Heart left ventricle (tissue), 16 donors: ENCODE data around the gene SRBD1. TPM values are rescaled to one million over a fixed set of nuclear protein-coding genes. Genes with fewer than 3 reads are reported as not detected.

ENCODE experiments used
- ATAC-seq, 4 donors: fragments of 200-7000 bp; cut with Tn5 transposase; one replicate each; pipeline ENCODE4 v1.9.1; 2020 to 2022; ENCODE audit warnings: moderate library complexity in 4 of 4, mild to moderate bottlenecking in 3 of 4, moderate number of reproducible peaks in 1 of 4
- DNase-seq, 5 donors: peaks; one replicate each; pipeline ENCODE4 v3.0.0-alpha.2; 2020
- H3K27ac ChIP-seq, 12 donors: fragments of 200-600 bp; sonication (generic) in 4 of 12; one replicate each; pipeline versions ENCODE4 v1.5.0 to v1.8.0; 2016 to 2022; ENCODE audit warnings: mild to moderate bottlenecking in 2 of 12
- H3K27me3 ChIP-seq, 9 donors: fragments of 200-600 bp; sonication (generic) in 2 of 9; one replicate each; pipeline versions ENCODE4 v1.5.1 to v1.8.0; 2016 to 2022; ENCODE audit warnings: mild to moderate bottlenecking in 3 of 9
- H3K36me3 ChIP-seq, 9 donors: fragments of 200-600 bp; sonication (generic) in 2 of 9; one replicate each; pipeline versions ENCODE4 v1.5.0 to v1.8.0; 2018 to 2022; ENCODE audit warnings: mild to moderate bottlenecking in 2 of 9
- H3K4me1 ChIP-seq, 12 donors: fragments of 200-600 bp; sonication (generic) in 4 of 12; one replicate each; pipeline versions ENCODE4 v1.5.0 to v1.8.0; 2016 to 2022; ENCODE audit warnings: mild to moderate bottlenecking in 3 of 12
- H3K4me3 ChIP-seq, 12 donors: fragments of 200-600 bp; sonication (generic) in 4 of 12; one replicate each; pipeline versions ENCODE4 v1.5.0 to v1.8.0; 2017 to 2022; ENCODE audit warnings: mild to moderate bottlenecking in 9 of 12, moderate library complexity in 4 of 12
- H3K9me3 ChIP-seq, 12 donors: fragments of 200-600 bp; sonication (generic) in 4 of 12; one replicate each; pipeline versions ENCODE4 v1.5.0 to v1.8.0; 2016 to 2022; ENCODE audit warnings: mild to moderate bottlenecking in 1 of 12
- POLR2A ChIP-seq, 2 donors: fragments of 450-650 bp; IDR thresholded peaks; one replicate each; pipeline ENCODE4 v1.6.1; 2017; ENCODE audit warnings: antibody characterized with exemption in 2 of 2, mild to moderate bottlenecking in 2 of 2, moderate library complexity in 2 of 2
- WGBS, 4 donors: extraction: QIAGEN DNeasy Blood & Tissue Kit in 2 of 4; methylation state at CpG; one replicate each; pipeline versions ENCODE4 v1.1.5 to v1.1.7; 2013 to 2018; 5-methylcytosine and 5-hydroxymethylcytosine counted together
- intact Hi-C, 10 donors: fragments of 100-400 bp; cut with DNase I; formaldehyde crosslinking; loops; one replicate each; pipeline versions ENCODE4 v1.11.1 to v1.14.2; 2022
- polyA plus RNA-seq, 2 donors: library from polyadenylated mRNA; stranded (reverse); fragments of 200-250 nt; gene quantifications; one replicate each; pipeline ENCODE4 v1.2.3, GENCODE V29; 2013
- total RNA-seq, 9 donors: library from RNA; depleted of rRNA in 2 of 9; stranded (reverse); fragments of >200 nt in 2 of 9; fragmentation: NEBNext Ultra II Directional in 3 of 9; extraction: Animal tissue kit (Norgen Biotek cat#: 25700) in 3 of 9; gene quantifications; one replicate each; pipeline versions ENCODE4 v1.1.0 to v1.2.4, GENCODE V29; 2016 to 2023
- TF ChIP-seq, protein P1 (sequence below), 12 donors: fragments of 200-600 bp; sonication (generic) in 4 of 12; IDR thresholded peaks; one replicate each; pipeline versions ENCODE4 v1.5.0 to v1.8.0; 2018 to 2022; ENCODE audit warnings: antibody characterized with exemption in 12 of 12, mild to moderate bottlenecking in 5 of 12
- donor health status: ischemic (EF 13 %, LVEDD 7.1; RV severe dilation, severe dysfunction).
- donor health status: healthy with polysubstance abuse.
- donor health status: DM: no; HTN: yes; CAD: no.
- donor health status: DM: no; HTN: no; CAD: no.
- donor health status: ischemic (EF 25% LVEDD 6.9; RV normal size, moderate dysfunction).
- donor health status: ischemic (EF 25% LVEDD 5.7; RV mildly dilated, moderate dysfunction).
- donor health status: healthy.
- donor health status: DM: yes; HTN: yes; CAD: no.
- donor health status: ischemic (EF 35%, LVEDD 5.7; RV mildly dilated, moderate dysfunction).
- donor health status: nonischemic (EF 11% LVEDD 7.7; RV severe dilation, severe dysfunction).
- donor health status: DM: yes; HTN: yes; CAD: no.
- donor health status: PGD.
- donor health status: ischemic (EF 29% LVEDD 5.4; RV normal size, mild dysfunction).
- donor health status: nonischemic (EF 23%, LVEDD 6.1; RV moderate dilation, normal function).

Gene SRBD1
- total and polyA plus RNA-seq, 11 donors, result 3.0 to 16.9 (median 10.2) TPM

DNA sequence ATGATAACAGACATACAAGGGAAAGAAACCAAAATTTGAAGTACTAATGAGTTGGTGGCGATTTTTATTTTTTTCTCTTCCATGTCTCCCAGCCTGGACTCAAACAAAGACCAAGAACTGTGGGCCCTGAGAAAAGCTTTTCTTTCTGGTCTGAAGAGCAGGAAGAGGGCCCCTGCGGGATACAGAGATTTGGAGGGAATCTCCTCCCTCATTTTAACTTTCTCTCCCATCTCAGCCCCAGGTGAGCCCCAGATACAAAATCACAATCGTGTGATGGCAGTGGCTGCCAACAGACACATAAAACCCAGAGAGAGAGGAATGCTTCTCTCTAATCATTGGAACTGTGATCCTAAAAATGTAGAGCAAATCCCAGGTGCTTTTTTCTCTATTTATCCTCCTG, 20.9 kb upstream of the SRBD1 start:
- Histone ChIP-seq H3K27me3 (peaks cover 0 to 14% (median 0%) of the 10 kb centered on the region in 9 donors), H3K36me3 (no peaks in the 10 kb centered on the region), H3K4me3 (no peak overlapping the region), H3K9me3 (no peaks in the 10 kb centered on the region), H3K4me1 (no peaks in the 10 kb centered on the region), H3K27ac (no peak overlapping the region)
- no peak for DNase-seq
- WGBS, 4 donors, result 65 to 86% (median 74%) methylated on average over 3 of the region's 3 CpGs
- intact Hi-C loops, result no loop called here
- TF ChIP-seq, protein P1, sequence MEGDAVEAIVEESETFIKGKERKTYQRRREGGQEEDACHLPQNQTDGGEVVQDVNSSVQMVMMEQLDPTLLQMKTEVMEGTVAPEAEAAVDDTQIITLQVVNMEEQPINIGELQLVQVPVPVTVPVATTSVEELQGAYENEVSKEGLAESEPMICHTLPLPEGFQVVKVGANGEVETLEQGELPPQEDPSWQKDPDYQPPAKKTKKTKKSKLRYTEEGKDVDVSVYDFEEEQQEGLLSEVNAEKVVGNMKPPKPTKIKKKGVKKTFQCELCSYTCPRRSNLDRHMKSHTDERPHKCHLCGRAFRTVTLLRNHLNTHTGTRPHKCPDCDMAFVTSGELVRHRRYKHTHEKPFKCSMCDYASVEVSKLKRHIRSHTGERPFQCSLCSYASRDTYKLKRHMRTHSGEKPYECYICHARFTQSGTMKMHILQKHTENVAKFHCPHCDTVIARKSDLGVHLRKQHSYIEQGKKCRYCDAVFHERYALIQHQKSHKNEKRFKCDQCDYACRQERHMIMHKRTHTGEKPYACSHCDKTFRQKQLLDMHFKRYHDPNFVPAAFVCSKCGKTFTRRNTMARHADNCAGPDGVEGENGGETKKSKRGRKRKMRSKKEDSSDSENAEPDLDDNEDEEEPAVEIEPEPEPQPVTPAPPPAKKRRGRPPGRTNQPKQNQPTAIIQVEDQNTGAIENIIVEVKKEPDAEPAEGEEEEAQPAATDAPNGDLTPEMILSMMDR (IDR thresholded peaks at IDR 0.05), result no peak
- no peak for TF ChIP-seq POLR2A (IDR thresholded peaks at IDR 0.05)
- ATAC-seq, result no peak

DNA sequence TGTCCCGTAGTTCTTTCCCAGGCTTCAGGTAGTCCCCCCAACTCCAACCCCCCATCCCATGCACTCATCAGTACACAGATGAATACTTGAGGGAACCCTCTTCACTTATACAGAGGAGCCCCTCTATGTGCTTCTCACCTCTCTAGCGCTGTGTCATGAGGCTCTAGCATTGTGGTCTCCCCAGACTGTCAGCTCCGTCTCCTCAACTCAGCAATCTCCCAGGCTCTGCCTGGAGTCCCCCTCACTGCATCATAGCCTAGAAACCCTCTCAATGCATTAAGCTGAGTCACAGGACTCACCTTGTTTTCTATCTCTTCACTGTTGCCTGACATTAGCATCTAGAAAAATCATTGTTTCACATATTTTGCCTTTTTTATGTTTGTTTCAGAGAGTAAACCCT, 20.3 kb upstream of the SRBD1 start:
- intact Hi-C loops, result no loop called here
- no peaks in the 10 kb centered on the region for H3K9me3 ChIP-seq
- 90 to 94% (median 92%) methylated on average over 3 of the region's 3 CpGs for WGBS, 4 donors
- TF ChIP-seq POLR2A (IDR thresholded peaks at IDR 0.05), result no peak
- TF ChIP-seq, protein P1 (IDR thresholded peaks at IDR 0.05), result no peak
- no peak overlapping the region for H3K27ac ChIP-seq
- H3K4me1 ChIP-seq, result no peaks in the 10 kb centered on the region
- DNase-seq, result no peak
- peaks cover 0 to 14% (median 0%) of the 10 kb centered on the region in 9 donors for H3K27me3 ChIP-seq
- H3K36me3 ChIP-seq, result no peaks in the 10 kb centered on the region
- no peak for ATAC-seq
- H3K4me3 ChIP-seq, result no peak overlapping the region

DNA sequence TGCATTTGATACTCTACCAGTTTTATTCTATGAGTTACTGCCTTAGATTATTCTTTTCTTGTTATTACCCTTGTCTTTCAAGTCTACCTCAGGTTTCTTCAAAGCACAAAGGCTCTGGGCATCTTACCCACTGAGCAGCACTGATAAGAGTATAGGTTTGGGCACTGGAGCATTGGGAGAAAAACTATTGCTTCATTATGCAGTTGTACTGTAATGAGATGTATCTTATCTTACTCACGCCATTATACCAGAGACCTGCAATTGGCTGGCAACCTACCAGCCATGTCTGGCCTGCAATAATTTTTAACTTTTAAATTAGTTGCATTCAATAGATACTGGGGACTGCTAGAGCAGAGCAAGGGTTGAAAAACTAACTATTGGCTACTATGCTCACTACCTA, 18.9 kb upstream of the SRBD1 start:
- DNase-seq (no peak), ATAC-seq (no peak)
- TF ChIP-seq POLR2A (IDR thresholded peaks at IDR 0.05), result no peak
- TF ChIP-seq, protein P1 (IDR thresholded peaks at IDR 0.05), result no peak
- Histone ChIP-seq H3K9me3 (no peaks in the 10 kb centered on the region), H3K27ac (no peak overlapping the region), H3K4me3 (no peak overlapping the region), H3K4me1 (no peaks in the 10 kb centered on the region), H3K27me3 (peaks cover 0 to 14% (median 0%) of the 10 kb centered on the region in 9 donors), H3K36me3 (no peaks in the 10 kb centered on the region)
- intact Hi-C loops, result no loop called here
- 86 to 97% (median 89%) methylated on average over 1 of the region's 1 CpG for WGBS, 4 donors

DNA sequence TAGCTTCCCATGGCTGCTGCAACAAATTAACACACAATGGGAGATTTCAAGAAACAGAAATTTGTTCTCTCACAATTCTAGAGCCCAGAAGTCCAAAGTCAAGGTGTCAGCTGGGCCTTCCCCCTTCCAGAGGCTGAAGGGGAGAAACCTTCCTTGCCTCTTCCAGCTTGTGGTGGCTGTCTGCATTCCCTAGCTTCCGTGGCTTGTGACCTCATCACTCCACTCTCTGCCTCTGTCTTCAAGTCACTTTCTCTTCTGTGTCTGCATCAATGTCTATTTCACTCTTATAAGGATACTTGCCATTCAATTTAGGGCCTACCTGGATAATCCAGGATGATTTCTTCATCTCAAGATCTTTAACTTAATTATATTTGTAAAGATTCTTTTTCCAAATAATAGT, 16.8 kb upstream of the SRBD1 start:
- Histone ChIP-seq H3K4me1 (no peaks in the 10 kb centered on the region), H3K9me3 (no peaks in the 10 kb centered on the region)

More for the DNA sequence above, 16.8 kb upstream of the SRBD1 start:
- Histone ChIP-seq H3K36me3 (no peaks in the 10 kb centered on the region), H3K27ac (no peak overlapping the region), H3K27me3 (peaks cover 0 to 11% (median 0%) of the 10 kb centered on the region in 9 donors), H3K4me3 (no peak overlapping the region)
- ATAC-seq (no peak), DNase-seq (no peak)
- intact Hi-C loops, result no loop called here
- TF ChIP-seq POLR2A (IDR thresholded peaks at IDR 0.05), result no peak
- TF ChIP-seq, protein P1 (IDR thresholded peaks at IDR 0.05), result no peak
- 65 to 75% (median 70%) methylated on average over 1 of the region's 1 CpG for WGBS, 4 donors
